Endometrial microvascular endothelial cells (primary cell): Measurements from ENCODE around the gene FARS2. TPM values are rescaled to one million over a fixed set of nuclear protein-coding genes. Genes with fewer than 3 reads are reported as not detected.

ENCODE experiments used
- in situ Hi-C: cut with HindIII; loops from 2 replicates; pipeline ENCODE4 v1.10.0; 2017; ENCODE audit warnings: low sequenced_read_pairs, low pct_unique_long_range_greater_than_20kb; ENCODE audit errors: inconsistent ontology term
- total RNA-seq: library from RNA; depleted of rRNA; stranded (reverse); fragments of >200 nt; gene quantifications from one replicate; pipeline ENCODE4 v1.2.3, GENCODE V29; 2015; ENCODE audit errors: inconsistent ontology term

Gene FARS2
- 18.2 TPM for total RNA-seq

- in situ Hi-C loops = no loop called here
These were observed at the start of gene FARS2, which contains the start of gene LYRM4 for GRCh38 chr6:5260661-5261544. TSS of gene FARS2 (plus strand) at chr6:5261513. TSS of gene LYRM4 (minus strand) at chr6:5260950. CDS start at chr6:5260733, 217 bp downstream.

GRCh38 chr6:5213836-5214235, 47.5 kb upstream of the FARS2 start:
- in situ Hi-C loops = no loop called here

- in situ Hi-C loops = no loop called here
These were observed 46.7 kb upstream of the FARS2 start for GRCh38 chr6:5214570-5215052.

GRCh38 chr6:5215159-5215558, 46.2 kb upstream of the FARS2 start:
- in situ Hi-C loops = no loop called here

- in situ Hi-C loops = no loop called here
These were observed 45.5 kb upstream of the FARS2 start for GRCh38 chr6:5215799-5216198.

GRCh38 chr6:5217356-5217755, 44.0 kb upstream of the FARS2 start:
- in situ Hi-C loops = no loop called here

GRCh38 chr6:5219011-5219691, 42.2 kb upstream of the FARS2 start:
- in situ Hi-C loops = no loop called here

GRCh38 chr6:5220443-5220842, 40.9 kb upstream of the FARS2 start:
- in situ Hi-C loops = no loop called here

- in situ Hi-C loops = no loop called here
These were observed 38.0 kb upstream of the FARS2 start for GRCh38 chr6:5223309-5223708.

- in situ Hi-C loops = no loop called here
These were observed 32.0 kb upstream of the FARS2 start for GRCh38 chr6:5229356-5229755.

GRCh38 chr6:5230081-5230480, 31.2 kb upstream of the FARS2 start:
- in situ Hi-C loops = no loop called here

GRCh38 chr6:5231289-5231688, 30.0 kb upstream of the FARS2 start:
- in situ Hi-C loops = no loop called here

- in situ Hi-C loops = no loop called here
These were observed 26.4 kb upstream of the FARS2 start for GRCh38 chr6:5234874-5235273.

GRCh38 chr6:5235830-5236229, 25.5 kb upstream of the FARS2 start:
- in situ Hi-C loops = no loop called here

- in situ Hi-C loops = no loop called here
These were observed 23.5 kb upstream of the FARS2 start for GRCh38 chr6:5237805-5238204.

- in situ Hi-C loops = no loop called here
These were observed 23.0 kb upstream of the FARS2 start for GRCh38 chr6:5238336-5238735.

GRCh38 chr6:5241252-5241651, 20.1 kb upstream of the FARS2 start:
- in situ Hi-C loops = no loop called here

GRCh38 chr6:5243069-5243468, 18.2 kb upstream of the FARS2 start:
- in situ Hi-C loops = no loop called here

- in situ Hi-C loops = no loop called here
These were observed 14.9 kb upstream of the FARS2 start for GRCh38 chr6:5246141-5247097.
